ENCODE measurements around the gene FBXW11. TPM values are rescaled to one million over a fixed set of nuclear protein-coding genes. Genes with fewer than 3 reads are reported as not detected.

FBXW11 gene
- polyA plus RNA-seq, 1 donor from 2014 or later = 103 TPM

DNA sequence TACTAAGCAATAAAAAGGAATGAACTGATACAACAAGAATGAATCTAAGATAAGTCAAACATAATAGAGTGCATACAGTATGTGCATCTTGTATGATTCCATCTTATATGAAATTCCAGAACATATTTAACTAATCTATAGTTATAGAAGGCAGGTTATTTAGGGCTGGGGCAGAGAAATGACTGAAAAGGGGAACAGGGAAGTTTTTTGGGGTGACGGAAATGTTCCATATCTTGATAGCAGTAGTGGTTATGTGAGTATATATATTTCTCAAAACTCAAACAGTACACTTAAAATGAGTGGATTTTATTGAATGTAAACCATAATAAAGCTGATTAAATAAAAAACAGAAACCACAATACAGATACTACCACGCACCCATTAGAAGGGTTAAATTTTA lies 24.6 kb downstream of the FBXW11 start:
- Histone ChIP-seq H3K9me3 (ENCODE audit: low read length) (no peaks in the 10 kb centered on the region), H3K79me2 (replicated peaks; ENCODE audit: insufficient read depth, low read length) (peaks cover 57% of the 10 kb centered on the region), H3K4me2 (ENCODE audit: low read length) (no peak overlapping the region), H3K36me3 (ENCODE audit: insufficient read depth, low read length) (no peaks in the 10 kb centered on the region), H3K27ac (ENCODE audit: low read length) (no peak overlapping the region), H3K4me3 (ENCODE audit: low read length) (no peak overlapping the region), H3K27me3 (ENCODE audit: insufficient read depth, low read depth, low read length) (no peaks in the 10 kb centered on the region), H3K9ac (ENCODE audit: low read length) (no peak overlapping the region), H3F3A (ENCODE audit: insufficient read depth, low read length, poor library complexity, severe bottlenecking) (no peaks in the 10 kb centered on the region), H4K20me1 (ENCODE audit: insufficient read depth) (no peaks in the 10 kb centered on the region), H2AFZ (ENCODE audit: low read depth, low read length) (no peak overlapping the region), H3K9me2 (ENCODE audit: insufficient read depth, low read length) (no peaks in the 10 kb centered on the region)
- TF ChIP-seq REST (IDR thresholded peaks at IDR 0.05; ENCODE audit: borderline replicate concordance) (no peak), TAF1 (IDR thresholded peaks at IDR 0.05; ENCODE audit: low read depth) (no peak), SMC3 (conservative IDR thresholded peaks at IDR 0.05; ENCODE audit: poor library complexity) (no peak), MXI1 (conservative IDR thresholded peaks at IDR 0.05; ENCODE audit: poor library complexity, severe bottlenecking) (no peak), EZH2 (IDR thresholded peaks at IDR 0.05; ENCODE audit: borderline replicate concordance, insufficient read depth, low read length, poor library complexity, severe bottlenecking) (no peak), POLR2AphosphoS5 (IDR thresholded peaks at IDR 0.05) (no peak), EP300 (conservative IDR thresholded peaks at IDR 0.05; ENCODE audit: poor library complexity, severe bottlenecking) (no peak), RAD21 (conservative IDR thresholded peaks at IDR 0.05) (no peak)
- TF ChIP-seq, protein P1, sequence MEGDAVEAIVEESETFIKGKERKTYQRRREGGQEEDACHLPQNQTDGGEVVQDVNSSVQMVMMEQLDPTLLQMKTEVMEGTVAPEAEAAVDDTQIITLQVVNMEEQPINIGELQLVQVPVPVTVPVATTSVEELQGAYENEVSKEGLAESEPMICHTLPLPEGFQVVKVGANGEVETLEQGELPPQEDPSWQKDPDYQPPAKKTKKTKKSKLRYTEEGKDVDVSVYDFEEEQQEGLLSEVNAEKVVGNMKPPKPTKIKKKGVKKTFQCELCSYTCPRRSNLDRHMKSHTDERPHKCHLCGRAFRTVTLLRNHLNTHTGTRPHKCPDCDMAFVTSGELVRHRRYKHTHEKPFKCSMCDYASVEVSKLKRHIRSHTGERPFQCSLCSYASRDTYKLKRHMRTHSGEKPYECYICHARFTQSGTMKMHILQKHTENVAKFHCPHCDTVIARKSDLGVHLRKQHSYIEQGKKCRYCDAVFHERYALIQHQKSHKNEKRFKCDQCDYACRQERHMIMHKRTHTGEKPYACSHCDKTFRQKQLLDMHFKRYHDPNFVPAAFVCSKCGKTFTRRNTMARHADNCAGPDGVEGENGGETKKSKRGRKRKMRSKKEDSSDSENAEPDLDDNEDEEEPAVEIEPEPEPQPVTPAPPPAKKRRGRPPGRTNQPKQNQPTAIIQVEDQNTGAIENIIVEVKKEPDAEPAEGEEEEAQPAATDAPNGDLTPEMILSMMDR (IDR thresholded peaks at IDR 0.05; ENCODE audit: poor library complexity, severe bottlenecking) = no peak

GRCh38 chr5:171980792-171981191 lies 25.6 kb downstream of the FBXW11 start:
- H3K27ac ChIP-seq (ENCODE audit: low read length) = no peak overlapping the region
- no peaks in the 10 kb centered on the region for H3K27me3 ChIP-seq (ENCODE audit: insufficient read depth, low read depth, low read length)
- H3K36me3 ChIP-seq (ENCODE audit: insufficient read depth, low read length) = no peaks in the 10 kb centered on the region
- no peaks in the 10 kb centered on the region for H3F3A ChIP-seq (ENCODE audit: insufficient read depth, low read length, poor library complexity, severe bottlenecking)
- H3K9ac ChIP-seq (ENCODE audit: low read length) = no peak overlapping the region
- no peaks in the 10 kb centered on the region for H3K9me2 ChIP-seq (ENCODE audit: insufficient read depth, low read length)
- TF ChIP-seq TAF1 (IDR thresholded peaks at IDR 0.05; ENCODE audit: low read depth) (no peak), EP300 (conservative IDR thresholded peaks at IDR 0.05; ENCODE audit: poor library complexity, severe bottlenecking) (no peak), REST (IDR thresholded peaks at IDR 0.05; ENCODE audit: borderline replicate concordance) (no peak), EZH2 (IDR thresholded peaks at IDR 0.05; ENCODE audit: borderline replicate concordance, insufficient read depth, low read length, poor library complexity, severe bottlenecking) (no peak), RAD21 (conservative IDR thresholded peaks at IDR 0.05) (no peak), POLR2AphosphoS5 (IDR thresholded peaks at IDR 0.05) (no peak), SMC3 (conservative IDR thresholded peaks at IDR 0.05; ENCODE audit: poor library complexity) (no peak), MXI1 (conservative IDR thresholded peaks at IDR 0.05; ENCODE audit: poor library complexity, severe bottlenecking) (no peak)
- TF ChIP-seq, protein P1 (IDR thresholded peaks at IDR 0.05; ENCODE audit: poor library complexity, severe bottlenecking) = no peak
- peaks cover 54% of the 10 kb centered on the region for H3K79me2 ChIP-seq (replicated peaks; ENCODE audit: insufficient read depth, low read length)
- H3K9me3 ChIP-seq (ENCODE audit: low read length) = no peaks in the 10 kb centered on the region
- H2AFZ ChIP-seq (ENCODE audit: low read depth, low read length) = no peak overlapping the region
- H3K4me3 ChIP-seq (ENCODE audit: low read length) = no peak overlapping the region
- H3K4me2 ChIP-seq (ENCODE audit: low read length) = no peak overlapping the region
- no peaks in the 10 kb centered on the region for H4K20me1 ChIP-seq (ENCODE audit: insufficient read depth)
